GM19351 (cell line): ENCODE data around the gene PPP1R15B.

ENCODE experiments used
- ATAC-seq: cut with Tn5 transposase; IDR thresholded peaks from one replicate; pipeline ENCODE4 v1.9.1; 2021; ENCODE audit warnings: mild to moderate bottlenecking, moderate library complexity; ENCODE audit not compliant: unreplicated experiment

PPP1R15B gene

DNA sequence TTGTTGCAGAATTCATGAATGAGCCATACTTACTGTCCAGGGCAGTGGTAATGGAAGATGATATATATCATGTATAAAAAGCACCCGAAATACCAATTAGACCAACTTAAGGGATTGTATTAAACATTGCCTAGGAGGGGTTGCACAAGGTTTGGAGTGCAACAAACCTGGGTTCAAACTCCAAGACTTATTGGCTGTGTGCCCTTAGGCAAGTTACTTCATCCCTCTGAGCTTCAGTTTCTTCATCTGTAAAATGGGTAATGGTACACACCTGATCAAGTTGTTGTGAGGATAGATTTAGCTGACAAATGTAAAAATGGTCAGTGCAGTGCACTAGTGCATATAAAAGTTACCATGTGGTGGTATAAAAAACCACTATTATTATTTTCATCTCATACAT lies 9.8 kb upstream of the PPP1R15B start:
- ATAC-seq: no peak

DNA sequence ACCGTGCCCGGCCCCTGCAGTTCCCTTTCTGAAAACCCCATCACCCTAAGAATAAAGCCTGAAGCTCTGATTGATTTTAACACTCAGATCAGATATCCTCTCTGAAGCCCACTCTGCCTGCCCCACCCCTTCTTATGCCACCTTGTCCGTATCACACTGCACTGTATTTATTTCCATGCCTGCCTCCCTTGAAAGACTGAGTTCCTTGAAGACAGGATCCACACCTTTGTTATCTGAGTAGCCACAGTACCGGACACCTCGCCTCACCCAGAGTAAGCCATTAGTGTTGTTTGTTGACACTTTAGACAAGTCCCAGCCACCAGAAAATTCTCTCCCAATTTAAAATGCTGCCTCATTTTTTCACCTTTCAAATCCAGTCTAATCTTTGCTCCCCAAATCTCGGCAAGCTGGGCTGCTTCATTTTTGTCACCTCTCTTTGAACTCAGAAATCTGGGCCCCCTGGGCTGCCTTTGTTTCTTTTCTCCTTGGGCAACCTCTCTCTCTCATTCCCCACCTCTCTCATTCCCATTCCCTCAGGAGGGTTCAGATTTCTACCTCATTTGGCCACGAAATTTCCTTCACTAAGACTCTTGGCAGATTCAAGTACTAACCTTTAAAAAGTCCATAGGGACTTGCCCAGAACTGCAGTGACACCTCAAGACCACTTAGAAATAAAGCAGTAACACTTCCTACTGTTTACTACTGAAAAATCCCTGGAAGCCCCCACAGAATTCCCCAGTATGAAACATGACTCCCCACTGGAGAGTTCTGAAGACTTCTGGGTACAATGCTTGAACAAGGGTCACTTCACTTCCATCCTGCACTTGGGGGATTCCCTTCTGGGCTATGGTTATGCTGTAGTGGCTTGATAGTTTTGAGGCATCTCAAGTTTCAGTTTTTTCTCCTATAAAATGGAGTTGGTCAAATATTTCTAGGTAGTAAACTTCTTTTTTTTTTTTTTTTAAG lies 8.7 kb upstream of the PPP1R15B start:
- no peak for ATAC-seq

DNA sequence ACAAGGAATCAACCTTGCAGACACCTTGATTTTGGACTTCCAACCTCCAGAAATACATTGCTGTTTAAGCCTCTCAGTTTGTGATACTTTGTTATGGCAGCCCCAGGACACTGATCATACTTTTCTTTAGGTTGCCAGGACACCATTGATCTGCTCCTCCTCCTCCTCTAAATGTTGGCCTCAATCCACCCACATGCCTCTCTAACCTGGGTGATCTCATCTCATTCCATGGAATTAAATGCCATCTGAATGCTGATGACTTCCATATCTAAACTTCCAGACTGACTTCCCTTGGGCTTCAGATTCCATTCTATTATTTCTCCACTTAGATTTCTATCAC lies 7.4 kb upstream of the PPP1R15B start:
- ATAC-seq: no peak

DNA sequence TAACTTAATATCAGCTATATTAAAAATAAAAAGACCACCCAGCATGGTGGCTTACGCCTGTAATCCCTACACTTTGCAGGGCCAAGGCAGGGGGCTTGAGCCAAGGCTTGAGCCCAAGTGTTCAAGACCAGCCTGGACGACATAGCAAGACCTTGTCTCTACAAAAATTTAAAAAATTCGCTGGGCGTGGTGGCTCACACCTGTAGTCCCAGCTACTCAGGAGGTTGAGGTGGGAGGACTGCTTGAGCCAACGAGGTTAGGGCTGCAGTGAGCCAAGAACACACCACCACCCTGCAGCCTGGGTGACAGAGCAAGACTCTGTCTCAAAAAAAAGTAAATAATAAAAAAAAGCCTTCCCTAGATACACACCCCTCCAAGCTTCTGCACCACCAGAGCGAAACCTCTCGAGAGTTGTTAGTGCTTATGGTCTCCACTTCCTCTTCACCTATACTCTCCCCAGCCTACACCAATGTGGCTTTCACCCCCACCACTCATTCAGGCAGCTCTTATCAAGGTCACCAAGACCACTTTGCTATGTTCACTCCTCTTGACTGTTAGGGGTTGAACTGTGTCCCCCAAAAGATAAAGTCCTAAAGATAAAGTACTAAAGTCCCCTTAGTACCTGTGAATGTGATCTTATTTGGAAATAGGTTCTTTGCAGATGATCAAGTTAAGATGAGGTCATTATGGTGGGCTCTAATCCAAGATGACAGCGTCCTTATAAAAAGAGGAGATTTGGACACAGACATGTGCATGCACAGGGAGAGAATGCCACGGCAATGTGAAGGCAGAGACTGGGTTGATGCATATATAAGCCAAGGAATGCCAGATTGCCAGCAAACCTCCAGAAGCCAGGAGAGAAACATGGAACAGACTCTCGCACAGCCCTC lies 6.8 kb upstream of the PPP1R15B start:
- no peak for ATAC-seq

DNA sequence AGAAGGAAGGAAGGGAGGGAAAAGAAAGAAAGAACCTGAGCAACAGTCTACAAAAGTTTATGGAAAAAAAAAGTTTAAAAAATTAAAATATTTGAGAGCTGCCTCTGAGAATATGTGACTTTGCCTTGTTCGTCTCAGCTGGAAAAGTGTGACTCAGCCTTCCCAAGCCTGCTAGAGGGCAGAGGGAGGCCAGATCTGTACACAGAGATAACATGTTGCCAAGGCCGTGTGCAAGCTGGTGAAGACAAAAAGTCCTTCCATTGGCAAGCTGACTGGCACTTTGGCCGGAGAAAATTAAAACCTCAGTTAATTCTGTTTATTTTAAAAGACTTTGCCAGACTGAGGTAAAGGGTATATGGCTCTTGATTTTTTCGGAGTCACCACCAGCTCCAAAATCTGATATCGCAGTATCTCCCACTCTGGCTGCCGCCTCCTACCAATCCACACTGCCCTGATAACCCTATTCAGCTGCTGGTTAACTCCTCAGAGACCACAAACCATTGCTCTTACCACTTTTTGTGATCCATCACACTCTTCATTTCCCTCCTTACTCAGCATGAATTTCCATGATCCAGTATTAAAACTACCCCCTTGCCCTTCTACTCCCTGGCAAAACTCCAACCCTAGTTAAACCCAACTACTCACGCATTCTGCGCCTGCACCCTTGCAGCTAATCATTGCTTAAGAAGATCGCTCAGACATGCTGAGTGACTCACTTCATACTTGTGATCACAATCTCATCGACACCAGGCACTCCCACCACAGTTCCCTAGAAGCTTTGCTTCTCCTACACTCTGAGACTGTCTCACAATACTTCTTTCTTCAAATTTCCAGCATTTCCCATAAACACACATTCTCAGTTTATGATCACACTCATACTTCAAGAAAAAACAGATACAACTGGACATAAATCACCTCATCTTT lies 5.7 kb upstream of the PPP1R15B start:
- no peak for ATAC-seq

DNA sequence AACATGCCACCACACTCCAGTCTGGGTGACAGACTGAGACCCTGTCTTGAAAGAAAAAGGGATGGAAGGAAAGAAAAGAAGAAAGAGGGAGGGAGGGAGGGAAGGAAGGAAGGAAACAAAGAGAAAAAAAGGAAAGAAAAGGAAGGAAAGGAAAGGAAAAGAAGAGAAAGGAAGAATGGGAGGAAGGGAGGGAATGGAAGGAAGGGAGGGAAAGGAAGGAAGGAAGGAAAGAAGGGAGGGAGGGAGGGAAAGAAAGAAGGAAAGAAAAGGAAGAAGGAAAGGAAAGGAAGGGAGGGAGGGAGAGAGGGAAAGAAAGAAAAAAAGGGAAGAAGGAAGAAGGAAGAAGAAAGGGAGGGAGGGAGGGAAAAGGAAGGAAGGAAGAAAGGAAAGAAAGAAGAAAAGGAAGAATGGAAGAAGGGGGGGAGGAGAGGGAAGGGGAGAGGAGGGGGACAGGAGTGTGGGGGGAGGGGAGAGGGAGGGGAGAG lies 5.0 kb upstream of the PPP1R15B start:
- ATAC-seq: no peak

DNA sequence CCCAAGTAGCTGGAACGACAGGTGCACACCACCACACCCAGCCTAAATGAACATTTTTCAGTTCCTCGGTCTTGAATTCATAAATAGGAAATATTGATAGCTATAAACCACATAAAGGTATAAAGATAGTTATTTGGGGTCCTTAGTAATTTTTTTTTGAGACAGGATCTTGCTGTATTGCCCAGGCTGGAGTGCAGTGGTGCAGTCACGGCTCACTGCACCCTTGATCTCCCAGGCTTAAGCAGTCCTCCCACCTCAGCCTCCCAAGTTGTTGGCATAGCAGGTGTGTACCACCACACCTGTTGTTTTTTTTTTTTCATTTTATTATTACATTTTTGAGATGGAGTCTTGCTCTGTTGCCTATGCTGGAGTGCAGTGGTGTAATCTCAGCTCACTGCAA lies 3.7 kb upstream of the PPP1R15B start:
- no peak for ATAC-seq

DNA sequence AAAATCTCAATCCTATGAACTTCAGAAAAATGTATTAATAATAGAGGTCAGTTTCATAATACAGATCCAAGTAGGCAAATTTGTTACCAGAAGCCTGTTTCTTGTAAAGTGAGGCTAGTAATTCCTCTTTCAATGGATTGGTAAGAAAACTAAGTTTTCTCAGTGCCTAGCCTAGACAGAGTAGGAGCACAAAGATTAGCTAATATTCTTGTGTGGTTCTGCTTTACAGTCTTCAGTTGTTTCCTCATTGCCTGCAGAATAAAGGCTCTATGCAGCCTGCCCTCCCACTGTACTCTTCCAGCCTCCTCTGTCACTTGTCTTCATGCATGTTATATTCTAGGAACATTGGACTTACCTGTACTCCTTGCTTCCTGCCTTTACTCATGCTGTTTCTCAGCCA lies 2.4 kb upstream of the PPP1R15B start:
- no peak for ATAC-seq

DNA sequence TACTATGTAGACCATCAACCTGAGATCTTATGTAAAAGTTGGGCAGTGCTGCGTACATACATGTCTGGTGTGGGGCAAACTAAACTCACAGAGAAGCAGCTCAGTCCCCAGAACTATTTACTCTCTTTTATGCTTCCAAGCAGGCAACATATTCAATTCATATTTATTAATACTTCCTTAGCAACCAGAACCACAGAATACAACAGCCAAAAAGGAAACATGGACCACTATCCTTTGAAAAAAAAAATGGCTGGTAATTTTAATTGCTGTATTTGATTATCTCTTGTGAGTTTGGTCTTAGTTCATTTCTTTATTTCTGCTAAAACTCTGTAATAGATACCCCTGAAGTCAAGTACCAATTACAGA lies 1.5 kb upstream of the PPP1R15B start:
- ATAC-seq: no peak

DNA sequence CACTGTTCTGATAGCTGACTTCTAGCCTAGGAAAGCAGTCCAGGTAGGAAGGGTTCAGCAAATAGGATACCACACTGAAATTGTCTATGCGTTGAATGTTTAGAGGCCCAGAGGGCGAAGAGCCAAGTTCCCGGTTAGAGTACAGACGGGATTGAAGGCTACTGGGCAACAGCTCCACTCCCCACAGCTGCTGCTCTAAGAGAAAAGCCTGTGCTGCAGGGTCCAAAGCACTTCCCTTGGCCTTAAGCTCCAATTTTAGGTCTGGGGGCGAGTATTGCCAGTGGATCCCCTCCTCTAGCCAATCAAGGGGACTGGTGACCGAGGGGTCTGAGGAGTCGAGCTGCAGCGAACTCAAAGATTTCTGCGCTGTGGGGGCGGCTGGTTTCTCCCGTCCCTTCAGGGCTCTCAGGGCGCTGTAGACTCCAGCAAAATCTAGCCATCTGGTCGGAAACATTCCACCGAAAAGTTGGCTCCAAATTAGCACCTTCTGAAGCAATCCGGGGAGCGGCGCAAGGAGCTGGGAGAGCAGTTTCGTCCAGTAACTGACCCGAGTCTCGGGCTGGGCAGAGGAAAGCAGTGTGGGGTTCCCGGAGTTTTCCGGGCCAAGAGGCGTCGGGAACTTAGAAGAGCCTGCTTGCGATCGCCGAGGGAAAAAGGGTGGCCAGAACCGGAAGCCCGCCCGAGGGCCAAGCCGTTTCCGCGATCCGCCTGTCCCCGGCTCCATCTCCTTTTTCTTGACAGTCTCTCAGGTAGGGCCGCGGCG lies 748 bp downstream of the PPP1R15B start:
- peak; percentile 29 for ATAC-seq

DNA sequence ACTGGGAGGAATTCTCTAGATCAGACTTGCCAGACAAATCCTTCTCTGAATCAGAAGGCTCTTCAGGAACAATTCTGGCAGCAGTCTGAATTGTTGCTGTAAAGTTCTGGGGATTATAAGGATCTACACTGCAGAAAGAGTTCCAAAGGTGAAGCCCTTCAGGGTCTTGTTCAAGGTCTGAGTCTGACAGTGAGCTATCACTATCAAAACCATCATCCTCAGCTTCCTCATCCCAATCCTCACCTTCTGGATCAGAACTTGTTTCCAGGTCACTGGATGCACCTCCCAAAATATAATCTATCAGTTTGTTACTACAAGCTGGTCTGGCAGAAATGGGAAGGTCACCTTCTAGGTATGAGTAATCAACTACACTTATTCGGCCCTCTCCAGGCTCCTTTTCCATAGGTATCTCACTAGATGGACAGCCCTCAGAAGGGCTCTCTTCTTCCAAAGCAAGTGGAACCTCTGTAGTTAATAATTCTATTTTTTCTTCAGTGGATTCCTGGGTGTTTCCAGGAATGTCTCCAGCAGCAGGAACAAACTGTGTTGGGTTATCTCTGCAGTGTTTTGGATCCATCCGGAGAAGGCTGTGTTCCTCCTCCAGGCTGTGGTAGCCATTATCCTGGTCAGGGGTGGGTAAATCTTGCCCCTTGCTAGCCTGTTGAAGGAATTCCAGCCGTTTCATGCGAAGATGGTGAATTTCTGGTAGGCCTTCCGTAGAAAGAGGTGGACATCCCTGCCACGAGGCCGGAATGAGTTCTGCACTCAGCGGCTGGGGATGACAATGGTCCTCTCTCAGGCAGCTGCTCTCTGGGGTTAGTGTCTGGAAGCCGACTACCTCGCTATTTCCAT lies 1.6 kb downstream of the PPP1R15B start:
- ATAC-seq: no peak

DNA sequence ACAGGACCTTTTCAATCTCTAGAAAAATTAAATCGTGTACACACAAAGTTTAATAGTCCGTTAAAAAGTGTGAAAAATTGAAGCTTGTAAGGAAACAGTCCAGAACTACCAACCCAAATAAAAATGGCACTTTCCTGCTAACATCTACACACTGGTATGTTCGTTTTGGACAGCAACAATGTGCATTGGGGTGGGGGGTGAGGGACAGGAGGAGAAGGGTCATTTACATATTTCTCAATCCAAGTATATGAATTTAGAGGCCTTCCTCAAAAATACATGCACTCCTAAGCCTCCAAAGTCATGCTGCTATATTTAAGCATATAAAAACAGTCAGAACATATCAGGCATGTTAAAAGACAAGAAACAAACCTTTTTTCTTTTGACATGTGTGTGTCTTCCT lies 2.5 kb downstream of the PPP1R15B start:
- ATAC-seq: no peak

DNA sequence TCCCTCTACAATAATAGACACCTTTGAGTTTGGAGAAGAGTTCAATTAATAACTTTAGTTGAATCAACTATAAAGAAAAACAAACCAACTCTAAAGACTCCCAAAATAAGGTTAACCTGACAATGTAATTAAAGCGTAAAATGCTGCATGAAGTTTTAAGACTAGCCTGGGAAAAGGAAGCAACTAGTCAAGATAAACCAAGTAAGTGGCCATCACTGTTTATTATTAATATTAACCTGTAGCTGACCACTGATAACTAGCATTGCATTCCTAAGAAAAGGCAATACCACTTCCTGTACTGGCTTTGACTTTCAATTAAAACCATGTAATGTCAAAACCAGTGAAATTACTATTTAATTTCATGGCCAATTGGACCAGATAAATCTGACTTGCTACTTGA lies 3.0 kb downstream of the PPP1R15B start:
- ATAC-seq: no peak

DNA sequence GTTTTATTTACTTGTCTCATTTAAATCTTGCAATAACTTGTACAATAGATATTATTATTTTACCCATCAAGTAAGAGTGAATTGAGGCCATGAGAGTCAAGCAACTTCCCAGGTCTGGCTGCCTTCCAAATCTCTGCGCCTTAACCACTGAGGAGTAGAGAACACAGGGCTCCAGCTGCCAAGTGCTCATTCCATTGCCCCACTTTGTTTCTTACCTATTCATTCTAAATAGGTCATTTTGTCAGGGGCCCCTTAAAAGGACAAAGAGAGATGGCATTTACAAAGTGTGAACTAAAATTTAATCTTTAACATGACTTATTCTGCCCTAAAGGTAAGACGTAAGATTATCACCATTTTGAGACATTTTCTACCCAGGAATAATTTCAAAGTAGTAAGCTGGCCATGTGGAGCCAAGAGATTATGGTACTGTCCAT lies 3.5 kb downstream of the PPP1R15B start:
- ATAC-seq: no peak

DNA sequence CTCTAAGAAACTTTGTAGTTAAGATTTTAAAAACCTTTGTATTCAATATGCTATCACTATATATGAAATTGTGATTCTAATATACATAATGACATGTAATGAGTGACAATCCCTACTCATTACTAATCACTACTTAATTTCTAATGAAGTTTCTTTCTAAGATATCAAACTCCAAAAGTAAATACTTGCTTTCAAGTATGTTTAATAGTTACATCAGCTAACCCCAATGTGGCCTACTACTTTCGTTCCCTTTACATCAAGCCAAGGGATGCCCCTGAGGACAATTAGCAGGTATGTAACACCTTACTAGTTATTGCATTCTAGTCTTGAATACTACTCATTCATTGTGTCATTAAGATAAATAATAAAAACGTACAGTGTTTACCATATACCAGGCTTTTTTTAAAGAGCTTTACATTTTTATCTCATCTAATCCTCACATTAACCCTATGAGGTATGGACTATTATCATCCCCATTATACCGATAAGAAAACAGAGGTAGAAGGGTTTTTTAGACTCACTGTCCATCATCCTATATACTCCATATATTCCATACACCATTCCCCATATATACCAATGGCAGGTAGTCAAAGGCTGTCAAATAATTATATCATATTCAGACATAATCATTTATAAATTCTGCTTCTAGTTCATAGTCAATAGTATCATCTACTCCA lies 4.2 kb downstream of the PPP1R15B start:
- no peak for ATAC-seq

DNA sequence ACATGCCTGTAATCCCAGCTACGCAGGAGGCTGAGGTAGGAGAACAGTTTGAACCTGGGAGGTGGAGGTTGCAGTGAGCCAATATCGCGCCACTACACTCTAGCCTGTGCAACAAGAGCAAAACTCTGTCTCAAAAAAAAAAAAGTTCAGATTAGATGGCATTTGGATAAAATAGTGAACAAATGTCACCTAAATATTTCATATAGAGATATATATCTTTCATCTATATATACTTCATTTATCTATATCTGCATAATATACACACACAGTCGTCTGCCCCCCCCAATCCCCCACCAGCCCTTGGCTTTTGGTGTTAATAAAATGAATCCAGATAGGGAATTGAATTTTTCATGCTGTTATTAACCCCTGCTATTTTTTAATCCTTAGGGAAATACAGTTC lies 5.0 kb downstream of the PPP1R15B start:
- ATAC-seq: no peak

DNA sequence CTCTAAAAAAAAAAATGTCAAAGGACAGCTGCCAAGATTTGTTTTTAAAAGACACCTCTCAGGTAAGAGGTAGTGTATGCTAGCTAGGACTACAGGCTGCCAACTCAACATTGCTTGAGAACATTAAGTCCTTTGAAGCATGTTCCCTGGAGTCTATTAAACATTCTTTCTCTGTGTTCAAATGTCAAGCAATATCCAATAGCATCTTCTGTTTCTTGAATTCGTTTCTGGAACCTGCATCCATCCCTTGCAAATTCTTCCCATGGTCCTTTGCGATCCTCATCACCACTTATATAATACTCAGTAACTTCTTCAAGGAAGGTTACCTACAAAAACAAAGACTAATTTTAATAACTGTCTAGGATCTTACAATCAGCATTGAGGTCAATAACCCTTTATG lies 5.6 kb downstream of the PPP1R15B start:
- no peak for ATAC-seq

DNA sequence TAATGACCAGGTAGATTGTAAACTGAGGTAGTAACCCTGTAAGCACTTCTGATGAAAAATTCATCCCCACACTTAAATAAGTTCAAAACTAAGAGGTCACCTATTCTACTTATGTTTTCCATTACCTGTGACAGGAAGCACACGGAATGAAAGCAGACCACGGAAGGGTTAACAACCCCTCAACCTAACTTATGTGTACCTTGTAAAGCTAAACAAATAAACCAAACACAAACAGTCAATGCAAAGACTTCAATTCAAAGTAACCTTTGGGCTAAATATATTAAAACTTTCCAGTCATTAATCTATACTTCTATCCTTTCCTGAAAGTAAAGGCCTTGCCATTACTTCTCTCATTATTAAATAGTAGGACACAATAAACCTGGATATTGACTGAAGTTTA lies 7.0 kb downstream of the PPP1R15B start:
- ATAC-seq: no peak

DNA sequence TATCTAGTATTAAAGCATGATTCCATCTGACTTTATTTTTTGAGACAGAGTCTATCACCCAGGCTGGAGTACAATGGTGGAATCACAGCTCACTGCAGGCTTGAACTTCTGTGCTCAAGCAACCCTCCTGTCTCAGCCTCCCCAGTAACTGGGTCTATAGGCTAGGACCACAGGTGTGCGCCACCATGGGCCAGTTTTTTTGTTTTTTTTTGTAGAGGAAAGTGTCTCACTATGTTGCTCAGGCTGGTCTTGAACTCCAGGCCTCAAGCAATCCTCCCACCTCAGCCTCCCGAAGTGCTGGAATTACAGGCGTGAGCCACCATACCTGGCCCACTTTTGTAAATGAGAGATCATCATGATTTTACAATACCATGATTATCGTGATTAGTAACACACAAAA lies 9.2 kb downstream of the PPP1R15B start:
- no peak for ATAC-seq
